ENCODE measurements around the gene RPL13A.
"Not testable (repeated sequence)": the region's sequence is repeated elsewhere in the genome, so short reads cannot be mapped to it uniquely, and the experiment has no call there.

RPL13A gene

DNA sequence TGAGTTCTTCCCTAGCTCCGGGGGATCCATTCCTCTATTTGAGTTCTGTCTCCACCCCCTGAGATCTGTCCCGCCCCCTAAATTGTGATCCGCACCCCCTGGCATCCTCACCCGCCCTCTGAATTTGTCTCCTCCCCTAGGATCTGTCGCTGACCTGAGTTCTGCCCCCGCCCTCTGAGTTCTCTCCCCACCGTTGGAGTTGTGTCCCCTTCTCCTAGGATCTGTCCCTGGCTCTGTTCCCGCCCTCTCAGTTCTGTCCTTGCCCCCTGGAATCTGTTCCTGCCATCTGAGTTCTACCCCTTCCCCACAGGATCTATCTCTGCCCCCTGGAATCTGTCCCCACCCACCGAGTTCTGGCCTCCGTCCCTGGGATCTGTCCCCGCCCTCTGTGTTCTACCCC lies 45.1 kb upstream of the RPL13A start:
- TF ChIP-seq CTCF (conservative IDR thresholded peaks at IDR 0.05; ENCODE audit: low read length) (no peak), EZH2phosphoT487 (IDR thresholded peaks at IDR 0.05; ENCODE audit: borderline replicate concordance) (no peak)
- Histone ChIP-seq H3K9me2 (replicated peaks; ENCODE audit: low read depth, low read length) (no peaks in the 10 kb centered on the region), H3K9ac (ENCODE audit: low read depth, low read length, poor library complexity, severe bottlenecking) (peak overlapping the region; percentile 90), H3K27me3 (ENCODE audit: insufficient read depth, low read length, poor library complexity, severe bottlenecking) (no peaks in the 10 kb centered on the region), H3K79me2 (ENCODE audit: insufficient read depth, low read length) (no peaks in the 10 kb centered on the region; the same call in 1 of the 2 replicates), H3K36me3 (ENCODE audit: insufficient read depth, low read length) (no peaks in the 10 kb centered on the region), H3K4me2 (ENCODE audit: low read depth, low read length, poor library complexity, severe bottlenecking) (peak overlapping the region; percentile 94), H3K4me3 (ENCODE audit: low read length, poor library complexity, severe bottlenecking) (peak overlapping the region; percentile 90), H4K20me1 (ENCODE audit: insufficient read depth, low read length, poor library complexity, severe bottlenecking) (peaks cover 6% of the 10 kb centered on the region), H3F3A (ENCODE audit: low read depth) (peaks cover 8% of the 10 kb centered on the region; the same call in 1 of the 2 replicates), H2AFZ (ENCODE audit: low read length) (peak overlapping the region; percentile 98; the same call in 1 of the 2 replicates), H3K4me1 (ENCODE audit: insufficient read depth, low read length, poor library complexity, severe bottlenecking) (peaks cover 11% of the 10 kb centered on the region), H3K9me3 (ENCODE audit: insufficient read depth, low read depth, low read length) (no peaks in the 10 kb centered on the region)

GRCh38 chr19:49442771-49443365 lies 44.5 kb upstream of the RPL13A start:
- no peak for TF ChIP-seq EZH2phosphoT487 (IDR thresholded peaks at IDR 0.05; ENCODE audit: borderline replicate concordance)
- no peak for TF ChIP-seq CTCF (conservative IDR thresholded peaks at IDR 0.05; ENCODE audit: low read length)
- peaks cover 3% of the 10 kb centered on the region; the same call in 1 of the 2 replicates for H3K79me2 ChIP-seq (ENCODE audit: insufficient read depth, low read length)
- H2AFZ ChIP-seq (ENCODE audit: low read length), result peak overlapping the region; percentile 98
- no peaks in the 10 kb centered on the region for H3K9me2 ChIP-seq (replicated peaks; ENCODE audit: low read depth, low read length)
- no peaks in the 10 kb centered on the region for H3K27me3 ChIP-seq (ENCODE audit: insufficient read depth, low read length, poor library complexity, severe bottlenecking)
- H3K4me1 ChIP-seq (ENCODE audit: insufficient read depth, low read length, poor library complexity, severe bottlenecking), result peaks cover 11% of the 10 kb centered on the region
- no peaks in the 10 kb centered on the region for H3K36me3 ChIP-seq (ENCODE audit: insufficient read depth, low read length)
- peak overlapping the region; percentile 90 for H3K9ac ChIP-seq (ENCODE audit: low read depth, low read length, poor library complexity, severe bottlenecking)
- H3F3A ChIP-seq (ENCODE audit: low read depth), result peaks cover 8% of the 10 kb centered on the region; the same call in 1 of the 2 replicates
- H3K4me3 ChIP-seq (ENCODE audit: low read length, poor library complexity, severe bottlenecking), result peak overlapping the region; percentile 90
- H4K20me1 ChIP-seq (ENCODE audit: insufficient read depth, low read length, poor library complexity, severe bottlenecking), result peaks cover 11% of the 10 kb centered on the region
- no peaks in the 10 kb centered on the region for H3K9me3 ChIP-seq (ENCODE audit: insufficient read depth, low read depth, low read length)
- H3K4me2 ChIP-seq (ENCODE audit: low read depth, low read length, poor library complexity, severe bottlenecking), result peak overlapping the region; percentile 94

GRCh38 chr19:49443366-49444099 lies 43.9 kb upstream of the RPL13A start:
- peaks cover 8% of the 10 kb centered on the region; the same call in 1 of the 2 replicates for H3F3A ChIP-seq (ENCODE audit: low read depth)
- peaks cover 18% of the 10 kb centered on the region for H4K20me1 ChIP-seq (ENCODE audit: insufficient read depth, low read length, poor library complexity, severe bottlenecking)
- TF ChIP-seq CTCF (conservative IDR thresholded peaks at IDR 0.05; ENCODE audit: low read length), result peak; percentile 86
- TF ChIP-seq EZH2phosphoT487 (IDR thresholded peaks at IDR 0.05; ENCODE audit: borderline replicate concordance), result no peak

GRCh38 chr19:49444100-49444700 lies 43.2 kb upstream of the RPL13A start:
- peaks cover 16% of the 10 kb centered on the region for H3K79me2 ChIP-seq (ENCODE audit: insufficient read depth, low read length)
- peak overlapping the region; percentile 90 for H3K9ac ChIP-seq (ENCODE audit: low read depth, low read length, poor library complexity, severe bottlenecking)
- peaks cover 20% of the 10 kb centered on the region for H4K20me1 ChIP-seq (ENCODE audit: insufficient read depth, low read length, poor library complexity, severe bottlenecking)
- H3K36me3 ChIP-seq (ENCODE audit: insufficient read depth, low read length); H3K9me2 ChIP-seq (replicated peaks; ENCODE audit: low read depth, low read length); H3K27me3 ChIP-seq (ENCODE audit: insufficient read depth, low read length, poor library complexity, severe bottlenecking); H3F3A ChIP-seq (ENCODE audit: low read depth); H3K9me3 ChIP-seq (ENCODE audit: insufficient read depth, low read depth, low read length): not testable (repeated sequence)
- peak overlapping the region; percentile 78; the same call in 1 of the 2 replicates for H2AFZ ChIP-seq (ENCODE audit: low read length)
- peak overlapping the region; percentile 94 for H3K4me2 ChIP-seq (ENCODE audit: low read depth, low read length, poor library complexity, severe bottlenecking)
- H3K4me1 ChIP-seq (ENCODE audit: insufficient read depth, low read length, poor library complexity, severe bottlenecking), result peaks cover 11% of the 10 kb centered on the region
- peak overlapping the region; percentile 90 for H3K4me3 ChIP-seq (ENCODE audit: low read length, poor library complexity, severe bottlenecking)

More at GRCh38 chr19:49443366-49444099, 43.9 kb upstream of the RPL13A start:
- Histone ChIP-seq H3K9me2 (replicated peaks; ENCODE audit: low read depth, low read length) (no peaks in the 10 kb centered on the region), H3K4me3 (ENCODE audit: low read length, poor library complexity, severe bottlenecking) (peak overlapping the region; percentile 90), H3K4me1 (ENCODE audit: insufficient read depth, low read length, poor library complexity, severe bottlenecking) (peaks cover 11% of the 10 kb centered on the region), H3K9ac (ENCODE audit: low read depth, low read length, poor library complexity, severe bottlenecking) (peak overlapping the region; percentile 90), H2AFZ (ENCODE audit: low read length) (peak overlapping the region; percentile 98), H3K27me3 (ENCODE audit: insufficient read depth, low read length, poor library complexity, severe bottlenecking) (no peaks in the 10 kb centered on the region), H3K79me2 (ENCODE audit: insufficient read depth, low read length) (peaks cover 10% of the 10 kb centered on the region; the same call in 1 of the 2 replicates), H3K4me2 (ENCODE audit: low read depth, low read length, poor library complexity, severe bottlenecking) (peak overlapping the region; percentile 94), H3K9me3 (ENCODE audit: insufficient read depth, low read depth, low read length) (no peaks in the 10 kb centered on the region), H3K36me3 (ENCODE audit: insufficient read depth, low read length) (no peaks in the 10 kb centered on the region)
